ENCODE data around the gene LRRC72. TPM values are rescaled to one million over a fixed set of nuclear protein-coding genes. Genes with fewer than 3 reads are reported as not detected.

The LRRC72 gene
- total RNA-seq, 3 donors from 2014 or later (not counting 1 experiment from before 2014, with no cell fraction given): not detected

DNA sequence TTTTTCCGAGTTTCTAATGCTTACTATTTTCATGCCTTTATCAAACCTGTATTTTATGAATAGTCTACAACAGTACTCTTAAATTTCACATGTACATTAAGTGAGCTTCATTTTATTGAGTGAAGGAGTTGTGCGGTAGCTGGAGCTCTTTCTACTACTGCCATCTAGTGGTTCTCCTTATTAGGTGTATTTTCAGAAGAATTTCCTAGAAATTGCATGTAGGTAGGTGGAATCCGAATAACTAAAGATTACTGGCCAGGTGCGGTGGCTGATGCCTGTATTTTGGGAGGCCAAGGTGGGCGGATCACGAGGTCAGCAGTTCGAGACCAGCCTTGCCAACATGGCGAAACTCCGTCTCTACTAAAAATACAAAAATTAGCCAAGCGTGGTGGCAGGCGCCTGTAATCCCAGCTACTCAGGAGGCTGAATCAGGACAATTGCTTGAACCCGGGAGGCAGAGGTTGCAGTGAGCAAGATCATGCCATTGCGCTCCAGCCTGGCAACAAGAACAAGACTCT lies 38.3 kb downstream of the LRRC72 start:
- no peaks in the 10 kb centered on the region for H3K36me3 ChIP-seq (ENCODE audit: control insufficient read depth, insufficient read depth, low read length)
- intact Hi-C loops (cut with micrococcal nuclease): loop anchor here (1.0 to 10.0 kb wide), 3 partner anchors 80 to 487 kb away; partner anchors contain the start of genes ANKMY2 and BZW2
- TF ChIP-seq, protein P1, sequence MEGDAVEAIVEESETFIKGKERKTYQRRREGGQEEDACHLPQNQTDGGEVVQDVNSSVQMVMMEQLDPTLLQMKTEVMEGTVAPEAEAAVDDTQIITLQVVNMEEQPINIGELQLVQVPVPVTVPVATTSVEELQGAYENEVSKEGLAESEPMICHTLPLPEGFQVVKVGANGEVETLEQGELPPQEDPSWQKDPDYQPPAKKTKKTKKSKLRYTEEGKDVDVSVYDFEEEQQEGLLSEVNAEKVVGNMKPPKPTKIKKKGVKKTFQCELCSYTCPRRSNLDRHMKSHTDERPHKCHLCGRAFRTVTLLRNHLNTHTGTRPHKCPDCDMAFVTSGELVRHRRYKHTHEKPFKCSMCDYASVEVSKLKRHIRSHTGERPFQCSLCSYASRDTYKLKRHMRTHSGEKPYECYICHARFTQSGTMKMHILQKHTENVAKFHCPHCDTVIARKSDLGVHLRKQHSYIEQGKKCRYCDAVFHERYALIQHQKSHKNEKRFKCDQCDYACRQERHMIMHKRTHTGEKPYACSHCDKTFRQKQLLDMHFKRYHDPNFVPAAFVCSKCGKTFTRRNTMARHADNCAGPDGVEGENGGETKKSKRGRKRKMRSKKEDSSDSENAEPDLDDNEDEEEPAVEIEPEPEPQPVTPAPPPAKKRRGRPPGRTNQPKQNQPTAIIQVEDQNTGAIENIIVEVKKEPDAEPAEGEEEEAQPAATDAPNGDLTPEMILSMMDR (IDR thresholded peaks at IDR 0.05): peak; percentile 84
- peaks cover 9 to 17% of the 10 kb centered on the region in 2 donors for H3K27me3 Mint-ChIP-seq (ENCODE audit: low read depth in 2 of 2)
- peak overlapping the region; percentile 76 for H3K4me3 Mint-ChIP-seq
- peak overlapping the region; percentile 78 for H3K27ac Mint-ChIP-seq
- no peaks in the 10 kb centered on the region for H3K4me1 ChIP-seq (ENCODE audit: control insufficient read depth, insufficient read depth, low read length)
- whole genome bisulfite sequencing (ENCODE audit: insufficient coverage): 38% methylated on average over 12 of the region's 13 CpGs
- ATAC-seq: peak in 2 of 3 donors; percentile 46 to 68
- H3K4me1 Mint-ChIP-seq: peaks cover 22% of the 10 kb centered on the region in 2 donors
- no peak overlapping the region for H3K27ac ChIP-seq (ENCODE audit: low read length)
- H3K9me3 Mint-ChIP-seq: no peaks in the 10 kb centered on the region
- H3K27me3 ChIP-seq (ENCODE audit: control insufficient read depth, insufficient read depth, low read length): no peaks in the 10 kb centered on the region
- no peak overlapping the region for H3K4me3 ChIP-seq (ENCODE audit: low read length)
- no peaks in the 10 kb centered on the region for H3K9me3 ChIP-seq (ENCODE audit: control insufficient read depth, insufficient read depth, low read length)
- no peaks in the 10 kb centered on the region for H3K36me3 Mint-ChIP-seq
- DNase-seq: peak in 1 of 2 donors; percentile 70

DNA sequence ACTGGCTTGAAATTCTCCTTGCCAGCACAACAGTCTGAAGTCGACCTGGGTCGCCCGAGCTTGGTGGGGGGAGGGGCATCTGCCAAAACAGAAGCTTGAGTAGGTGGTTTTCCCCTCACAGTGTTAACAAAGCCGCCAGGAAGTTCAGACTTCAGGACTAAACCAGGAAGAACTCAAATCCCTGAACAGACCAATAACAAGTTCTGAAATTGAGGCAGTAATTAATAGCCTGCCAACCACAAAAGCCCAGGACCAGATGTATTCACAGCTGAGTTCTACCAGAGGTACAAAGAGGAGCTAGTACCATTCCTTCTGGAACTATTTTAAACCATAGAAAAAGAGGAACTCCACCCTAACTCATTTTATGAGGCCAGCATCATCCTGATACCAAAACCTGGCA lies 45.3 kb downstream of the LRRC72 start:
- intact Hi-C loops (cut with micrococcal nuclease): no loop called here
- no peaks in the 10 kb centered on the region for H3K4me1 Mint-ChIP-seq

DNA sequence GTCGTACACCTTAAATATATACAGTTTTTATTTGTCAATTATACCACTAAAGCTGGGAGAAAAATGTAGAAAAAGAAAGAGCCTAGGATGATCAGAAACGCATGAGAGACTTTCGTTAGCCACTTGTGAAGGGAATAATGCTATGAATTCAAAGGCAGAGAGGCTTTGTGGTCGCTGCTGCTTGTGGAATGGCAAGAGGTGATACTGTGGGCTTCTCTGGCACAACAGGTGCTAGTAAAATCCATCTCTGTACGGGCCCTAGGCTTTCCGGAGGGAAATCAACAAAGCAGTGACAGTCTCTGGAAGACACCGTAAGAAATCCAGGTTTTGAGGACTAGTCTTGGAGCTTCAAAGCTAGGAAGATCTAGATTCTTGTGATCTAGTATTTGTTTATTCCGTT lies 52.6 kb downstream of the LRRC72 start:
- no peak overlapping the region for H3K27ac Mint-ChIP-seq
- H3K4me3 Mint-ChIP-seq: no peak overlapping the region
- intact Hi-C loops (cut with micrococcal nuclease): no loop called here
- no peaks in the 10 kb centered on the region for H3K4me1 Mint-ChIP-seq
- no peak overlapping the region for H3K27ac ChIP-seq (ENCODE audit: low read length)
- DNase-seq: no peak
- no peaks in the 10 kb centered on the region for H3K27me3 ChIP-seq (ENCODE audit: control insufficient read depth, insufficient read depth, low read length)
- no peaks in the 10 kb centered on the region for H3K9me3 ChIP-seq (ENCODE audit: control insufficient read depth, insufficient read depth, low read length)
- H3K36me3 ChIP-seq (ENCODE audit: control insufficient read depth, insufficient read depth, low read length): no peaks in the 10 kb centered on the region
- no peaks in the 10 kb centered on the region for H3K4me1 ChIP-seq (ENCODE audit: control insufficient read depth, insufficient read depth, low read length)
- no peak for ATAC-seq
- peaks cover 0 to 1% of the 10 kb centered on the region in 2 donors for H3K27me3 Mint-ChIP-seq (ENCODE audit: low read depth in 2 of 2)
- TF ChIP-seq, protein P1 (IDR thresholded peaks at IDR 0.05): no peak
- 90% methylated on average over 6 of the region's 8 CpGs for WGBS (ENCODE audit: insufficient coverage)
- H3K36me3 Mint-ChIP-seq: no peaks in the 10 kb centered on the region
- no peak overlapping the region for H3K4me3 ChIP-seq (ENCODE audit: low read length)
- no peaks in the 10 kb centered on the region for H3K9me3 Mint-ChIP-seq

More for the DNA sequence above, 45.3 kb downstream of the LRRC72 start:
- Histone ChIP-seq H3K4me3 (ENCODE audit: low read length) (no peak overlapping the region), H3K27ac (ENCODE audit: low read length) (no peak overlapping the region), H3K9me3 (ENCODE audit: control insufficient read depth, insufficient read depth, low read length) (no peaks in the 10 kb centered on the region), H3K36me3 (ENCODE audit: control insufficient read depth, insufficient read depth, low read length) (no peaks in the 10 kb centered on the region), H3K27me3 (ENCODE audit: control insufficient read depth, insufficient read depth, low read length) (no peaks in the 10 kb centered on the region), H3K4me1 (ENCODE audit: control insufficient read depth, insufficient read depth, low read length) (no peaks in the 10 kb centered on the region)
- H3K27me3 Mint-ChIP-seq (ENCODE audit: low read depth in 2 of 2): peaks cover 3 to 10% of the 10 kb centered on the region in 2 donors
- TF ChIP-seq, protein P1 (IDR thresholded peaks at IDR 0.05): no peak
- ATAC-seq (no peak), DNase-seq (no peak)
- H3K4me3 Mint-ChIP-seq: no peak overlapping the region
- H3K27ac Mint-ChIP-seq: no peak overlapping the region
- H3K36me3 Mint-ChIP-seq: no peaks in the 10 kb centered on the region
- H3K9me3 Mint-ChIP-seq: no peaks in the 10 kb centered on the region
- 31% methylated on average over 4 of the region's 4 CpGs for WGBS (ENCODE audit: insufficient coverage)

DNA sequence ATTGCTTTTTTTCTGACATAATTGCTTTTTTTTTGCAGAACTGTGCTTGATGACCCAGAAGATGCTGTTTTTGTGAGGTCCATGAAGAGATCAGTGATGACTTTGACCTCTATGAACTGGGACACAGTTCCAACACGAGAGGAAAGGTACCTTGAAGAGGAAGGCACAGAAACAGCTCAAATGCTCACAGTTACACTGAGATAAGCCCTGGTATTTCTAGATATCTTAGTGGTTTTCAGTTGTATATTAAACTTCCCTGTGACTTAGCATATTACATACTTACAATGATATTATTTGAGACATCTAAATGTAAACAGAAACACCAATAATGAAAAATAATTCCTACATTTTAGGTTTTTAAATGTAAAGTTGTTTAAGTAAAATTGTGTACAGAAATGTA lies 54.7 kb downstream of the LRRC72 start:
- TF ChIP-seq, protein P1 (IDR thresholded peaks at IDR 0.05): no peak
- Histone ChIP-seq H3K27me3 (ENCODE audit: control insufficient read depth, insufficient read depth, low read length) (no peaks in the 10 kb centered on the region), H3K36me3 (ENCODE audit: control insufficient read depth, insufficient read depth, low read length) (no peaks in the 10 kb centered on the region), H3K27ac (ENCODE audit: low read length) (no peak overlapping the region), H3K4me3 (ENCODE audit: low read length) (no peak overlapping the region), H3K9me3 (ENCODE audit: control insufficient read depth, insufficient read depth, low read length) (no peaks in the 10 kb centered on the region), H3K4me1 (ENCODE audit: control insufficient read depth, insufficient read depth, low read length) (no peaks in the 10 kb centered on the region)
- H3K36me3 Mint-ChIP-seq: no peaks in the 10 kb centered on the region
- 63% methylated on average over 1 of the region's 1 CpG for WGBS (ENCODE audit: insufficient coverage)
- no peak for DNase-seq
- no peak overlapping the region for H3K4me3 Mint-ChIP-seq
- no peak overlapping the region for H3K27ac Mint-ChIP-seq
- peaks cover 0 to 4% of the 10 kb centered on the region in 2 donors for H3K27me3 Mint-ChIP-seq (ENCODE audit: low read depth in 2 of 2)
- H3K4me1 Mint-ChIP-seq: no peaks in the 10 kb centered on the region
- intact Hi-C loops (cut with micrococcal nuclease): no loop called here
- no peaks in the 10 kb centered on the region for H3K9me3 Mint-ChIP-seq
- ATAC-seq: no peak

All from natural killer cell (primary cell).